ENCODE results near the gene WWTR1.

Gene WWTR1

GRCh38 chr3:149472030-149472797 lies 185.6 kb downstream of the WWTR1 start:
- H3K27me3 ChIP-seq: no peaks in the 10 kb centered on the region
- no peaks in the 10 kb centered on the region for H3K36me3 ChIP-seq
- peaks cover 17 to 20% of the 10 kb centered on the region in 2 experiments for H3K4me1 ChIP-seq (ENCODE audit: control insufficient read depth in 1 of 2, insufficient read depth in 1 of 2, low read depth in 1 of 2, low read length in 1 of 2)
- H3K4me3 ChIP-seq (ENCODE audit: low read depth in 1 of 2, low read length in 1 of 2): no peak overlapping the region
- no peak for TF ChIP-seq CTCF (IDR thresholded peaks at IDR 0.05)
- H3K27ac ChIP-seq: no peak overlapping the region
- H3K9me3 ChIP-seq: no peaks in the 10 kb centered on the region

- H3K4me3 ChIP-seq (ENCODE audit: low read depth in 1 of 2, low read length in 1 of 2): no peak overlapping the region
- H3K27ac ChIP-seq: no peak overlapping the region
- H3K4me1 ChIP-seq (ENCODE audit: control insufficient read depth in 1 of 2, insufficient read depth in 1 of 2, low read depth in 1 of 2, low read length in 1 of 2): peaks cover 4 to 7% of the 10 kb centered on the region in 2 experiments
- no peaks in the 10 kb centered on the region for H3K9me3 ChIP-seq
- no peak for TF ChIP-seq CTCF (IDR thresholded peaks at IDR 0.05)
- no peaks in the 10 kb centered on the region for H3K27me3 ChIP-seq
- no peaks in the 10 kb centered on the region for H3K36me3 ChIP-seq
These were observed 187.4 kb downstream of the WWTR1 start for GRCh38 chr3:149470381-149470780.

GRCh38 chr3:149468504-149469212 lies 189.2 kb downstream of the WWTR1 start:
- no peak for TF ChIP-seq CTCF (IDR thresholded peaks at IDR 0.05)
- H3K36me3 ChIP-seq: no peaks in the 10 kb centered on the region
- no peaks in the 10 kb centered on the region for H3K9me3 ChIP-seq
- H3K27ac ChIP-seq: no peak overlapping the region
- H3K4me1 ChIP-seq (ENCODE audit: control insufficient read depth in 1 of 2, insufficient read depth in 1 of 2, low read depth in 1 of 2, low read length in 1 of 2): peaks cover 21 to 23% of the 10 kb centered on the region in 2 experiments
- no peaks in the 10 kb centered on the region for H3K27me3 ChIP-seq
- H3K4me3 ChIP-seq (ENCODE audit: low read depth in 1 of 2, low read length in 1 of 2): no peak overlapping the region
